ENCODE results near the gene NOL4L. TPM values are rescaled to one million over a fixed set of nuclear protein-coding genes. Genes with fewer than 3 reads are reported as not detected.

Gene NOL4L
- polyA plus RNA-seq, 2 of the 4 experiments (the other 2 are of a cell fraction): 9.5 to 11.8 TPM

GRCh38 chr20:32431457-32431856 is 153.7 kb downstream of the NOL4L start:
- Histone ChIP-seq H3K9me3 (no peaks in the 10 kb centered on the region), H3K27ac (no peak overlapping the region), H3K4me1 (no peaks in the 10 kb centered on the region), H3K4me2 (no peak overlapping the region), H3K4me3 (no peak overlapping the region)
- no peak for DNase-seq (ENCODE audit: low read depth in 1 of 2, low spot score in 1 of 2)
- FAIRE-seq: no peak
- ChIA-PET POLR2A (no interaction called here), CTCF (interaction anchor here (0.7 to 1.9 kb wide), 6 partner anchors 9 to 28 kb away, joined by 3 to 6 read pairs (median 4); no protein-coding TSS in a partner anchor)
- 94% methylated on average over 12 of the region's 12 CpGs for WGBS (ENCODE audit: missing lambda C conversion rate)
- no peak for TF ChIP-seq MAFK (IDR thresholded peaks at IDR 0.05; ENCODE audit: partially characterized antibody)
- ATAC-seq: no peak

GRCh38 chr20:32429745-32430360 is 155.3 kb downstream of the NOL4L start:
- CTCF ChIA-PET: no interaction called here
- POLR2A ChIA-PET: no interaction called here
- no peak for ATAC-seq
- 96% methylated on average over 16 of the region's 16 CpGs for WGBS (ENCODE audit: missing lambda C conversion rate)
- Histone ChIP-seq H3K27ac (no peak overlapping the region), H3K4me1 (no peaks in the 10 kb centered on the region), H3K4me2 (no peak overlapping the region), H3K4me3 (no peak overlapping the region), H3K9me3 (no peaks in the 10 kb centered on the region)
- no peak for FAIRE-seq
- no peak for DNase-seq (ENCODE audit: low read depth in 1 of 2, low spot score in 1 of 2)
- TF ChIP-seq POLR2A (IDR thresholded peaks at IDR 0.05; ENCODE audit: low read length): no peak
- no peak for TF ChIP-seq SMC3 (IDR thresholded peaks at IDR 0.05)
- no peak for TF ChIP-seq MAZ (IDR thresholded peaks at IDR 0.05; ENCODE audit: borderline replicate concordance, low read depth, low read length)
- TF ChIP-seq TFCP2L1 (CRISPR knock-in tag; IDR thresholded peaks at IDR 0.05): no peak
- no peak for TF ChIP-seq NR3C1 (IDR thresholded peaks at IDR 0.05)
- TF ChIP-seq PBX3 (IDR thresholded peaks at IDR 0.05): no peak
- no peak for TF ChIP-seq ESRRA (IDR thresholded peaks at IDR 0.05; ENCODE audit: borderline replicate concordance, low read length)
- no peak for TF ChIP-seq KDM5A (IDR thresholded peaks at IDR 0.05)
- TF ChIP-seq RNF2 (IDR thresholded peaks at IDR 0.05; ENCODE audit: borderline replicate concordance, low read depth): no peak
- no peak for TF ChIP-seq ELK1 (IDR thresholded peaks at IDR 0.05; ENCODE audit: low read depth, low read length)
- TF ChIP-seq TP53 (CRISPR knock-in tag; IDR thresholded peaks at IDR 0.05): no peak
- no peak for TF ChIP-seq JUNB (IDR thresholded peaks at IDR 0.05)
- no peak for TF ChIP-seq ZNF302 (CRISPR knock-in tag; IDR thresholded peaks at IDR 0.05)
- TF ChIP-seq KDM1A (IDR thresholded peaks at IDR 0.05; ENCODE audit: low read depth): no peak
- no peak for TF ChIP-seq HEYL (CRISPR knock-in tag; IDR thresholded peaks at IDR 0.05)
- no peak for TF ChIP-seq CHD2 (IDR thresholded peaks at IDR 0.05; ENCODE audit: low read length, partially characterized antibody)
- TF ChIP-seq HES2 (IDR thresholded peaks at IDR 0.05): no peak
- no peak for TF ChIP-seq RARB (CRISPR knock-in tag; IDR thresholded peaks at IDR 0.05)

- no peak overlapping the region for H3K27ac ChIP-seq
- CTCF ChIA-PET: no interaction called here
- H3K4me1 ChIP-seq: no peaks in the 10 kb centered on the region
- ATAC-seq: no peak
- no peak for DNase-seq (ENCODE audit: low read depth in 1 of 2, low spot score in 1 of 2)
- no peak for FAIRE-seq
- TF ChIP-seq HOXB5 (CRISPR knock-in tag; IDR thresholded peaks at IDR 0.05) (no peak), USF2 (IDR thresholded peaks at IDR 0.05) (no peak), HOXA7 (CRISPR knock-in tag; IDR thresholded peaks at IDR 0.05) (no peak), JUN (IDR thresholded peaks at IDR 0.05) (no peak), JUNB (IDR thresholded peaks at IDR 0.05) (no peak), FOSB (CRISPR knock-in tag; IDR thresholded peaks at IDR 0.05) (no peak)
- no peak overlapping the region for H3K4me2 ChIP-seq
- POLR2A ChIA-PET: no interaction called here
- no peak overlapping the region for H3K4me3 ChIP-seq
- 95% methylated on average over 7 of the region's 7 CpGs for WGBS (ENCODE audit: missing lambda C conversion rate)
- H3K9me3 ChIP-seq: no peaks in the 10 kb centered on the region
Observed at GRCh38 chr20:32429343-32429742, 155.8 kb downstream of the NOL4L start.
